Activated CD4-positive, CD25-positive, alpha-beta regulatory T cell treated with anti-CD3 and anti-CD28 coated beads, Interleukin-2, amount 50 U/mL, for 72 hours (primary cell): ENCODE measurements around the gene WDR93.

Experiments used
- DNase-seq: peaks from one replicate; pipeline ENCODE4 v3.0.0; 2021

The WDR93 gene

DNA sequence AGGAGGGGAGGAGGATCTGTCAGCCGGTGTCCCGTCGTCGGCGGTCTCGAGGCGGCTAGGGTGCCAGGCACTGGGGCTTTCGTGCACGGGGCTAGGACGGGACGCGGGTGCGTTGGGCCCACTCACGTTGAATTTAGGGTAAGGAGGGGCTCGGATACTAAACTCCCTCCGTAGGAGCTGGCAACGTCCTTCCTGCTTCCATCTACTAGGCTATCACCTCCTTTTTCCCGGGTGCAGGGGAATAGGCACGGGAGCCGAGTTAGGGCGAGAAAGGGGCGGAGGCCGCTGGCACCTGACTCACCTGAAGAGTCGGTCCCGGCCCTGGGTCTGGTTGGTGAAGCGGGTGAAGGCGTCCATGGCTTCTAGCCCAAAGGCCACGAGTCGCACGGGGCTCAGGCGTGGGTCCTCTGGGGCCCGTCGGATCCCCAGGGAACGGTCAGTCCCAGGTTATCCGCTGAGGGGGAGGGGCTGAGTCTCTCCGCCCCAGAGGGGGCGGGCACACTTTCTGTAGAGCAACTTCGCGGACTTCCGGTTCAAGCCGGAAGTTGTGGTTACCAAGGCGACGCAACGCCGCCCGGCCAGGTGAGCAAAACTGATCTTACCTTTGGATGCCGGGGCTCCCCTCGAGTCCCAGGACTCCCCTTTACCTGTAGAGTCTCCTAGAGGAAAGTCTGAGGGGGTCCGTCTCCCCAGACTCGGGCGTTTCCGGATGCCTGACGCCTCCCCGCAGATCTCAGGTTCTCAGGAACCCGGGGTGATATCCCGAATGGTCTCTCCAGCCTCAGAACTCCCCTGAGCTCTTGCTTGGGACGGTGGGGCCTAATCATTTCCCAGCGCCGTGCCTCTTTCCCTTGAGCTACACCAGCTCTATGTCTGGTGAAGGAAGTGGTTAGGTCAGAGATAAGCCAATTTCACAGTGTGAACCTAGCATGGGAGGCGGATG lies at the start of gene WDR93, which contains the start of gene PEX11A:
TSS of gene WDR93 (plus strand) at position 536 of the 943 bp plus-strand sequence. CDS start 10,936 bp downstream, outside the sequence.
TSS of gene PEX11A (minus strand) at position 479 of the 943 bp plus-strand sequence. CDS start at position 357, 122 bp downstream.
- DNase-seq: peak; percentile 82

DNA sequence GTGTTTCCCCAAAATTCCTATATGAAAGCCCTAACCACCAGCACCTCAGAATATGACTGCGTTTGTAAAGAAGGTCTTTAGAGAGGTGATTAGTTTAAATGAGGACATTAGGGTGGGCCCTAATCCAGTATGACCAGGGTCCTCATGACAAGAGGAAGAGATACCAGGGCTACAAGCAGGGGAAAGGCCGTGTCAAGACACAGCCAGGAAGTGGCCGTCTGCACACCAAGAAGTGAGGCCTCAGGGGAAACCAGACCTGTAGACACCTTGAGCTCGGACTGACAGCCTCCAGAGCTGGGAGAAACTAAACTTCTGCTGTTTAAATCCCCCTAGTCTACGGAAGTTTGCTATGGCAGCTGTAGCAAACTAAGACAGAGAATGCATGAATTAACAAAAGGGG lies 49.6 kb upstream of the WDR93 start:
- no peak for DNase-seq

DNA sequence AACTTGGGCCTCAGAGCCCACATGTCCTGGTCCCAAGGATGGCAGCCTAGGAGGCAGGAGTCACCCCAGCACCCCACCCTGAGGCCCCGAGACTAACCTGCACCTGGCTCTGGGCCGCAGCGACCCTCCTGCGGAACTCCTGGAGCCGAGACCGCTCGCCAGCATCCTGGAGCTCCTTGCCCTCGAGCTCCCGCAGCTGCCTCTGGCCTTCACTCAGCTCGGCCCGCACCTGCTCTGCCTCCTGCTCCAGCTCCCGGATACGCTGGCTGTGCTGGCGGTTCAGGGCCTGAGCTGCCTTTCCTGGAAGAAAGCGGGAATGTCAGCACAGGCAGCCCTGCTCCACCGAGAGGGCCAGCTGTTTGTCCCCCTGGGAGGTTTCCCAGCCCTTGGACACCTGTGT lies 48.5 kb upstream of the WDR93 start:
- no peak for DNase-seq

DNA sequence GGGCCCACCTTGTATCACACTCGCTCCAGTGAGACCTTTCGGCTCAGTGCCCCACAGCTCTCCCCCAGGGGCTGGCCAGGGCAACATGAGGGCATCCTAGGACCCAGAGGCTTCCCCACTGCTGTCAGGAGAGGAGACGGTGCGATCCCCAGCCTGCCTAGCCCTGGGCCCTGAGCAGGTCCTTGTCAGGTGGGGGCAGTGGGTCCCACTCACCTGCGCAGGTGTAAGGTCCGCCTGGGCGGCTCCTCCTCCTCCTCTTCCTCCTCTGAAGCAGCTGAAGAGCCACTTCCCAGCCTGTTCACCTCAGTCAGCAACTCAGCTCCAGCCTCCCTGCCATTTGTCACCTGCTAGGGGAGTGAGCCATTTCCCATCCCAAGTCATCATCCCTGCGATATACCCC lies 44.9 kb upstream of the WDR93 start:
- DNase-seq: no peak

DNA sequence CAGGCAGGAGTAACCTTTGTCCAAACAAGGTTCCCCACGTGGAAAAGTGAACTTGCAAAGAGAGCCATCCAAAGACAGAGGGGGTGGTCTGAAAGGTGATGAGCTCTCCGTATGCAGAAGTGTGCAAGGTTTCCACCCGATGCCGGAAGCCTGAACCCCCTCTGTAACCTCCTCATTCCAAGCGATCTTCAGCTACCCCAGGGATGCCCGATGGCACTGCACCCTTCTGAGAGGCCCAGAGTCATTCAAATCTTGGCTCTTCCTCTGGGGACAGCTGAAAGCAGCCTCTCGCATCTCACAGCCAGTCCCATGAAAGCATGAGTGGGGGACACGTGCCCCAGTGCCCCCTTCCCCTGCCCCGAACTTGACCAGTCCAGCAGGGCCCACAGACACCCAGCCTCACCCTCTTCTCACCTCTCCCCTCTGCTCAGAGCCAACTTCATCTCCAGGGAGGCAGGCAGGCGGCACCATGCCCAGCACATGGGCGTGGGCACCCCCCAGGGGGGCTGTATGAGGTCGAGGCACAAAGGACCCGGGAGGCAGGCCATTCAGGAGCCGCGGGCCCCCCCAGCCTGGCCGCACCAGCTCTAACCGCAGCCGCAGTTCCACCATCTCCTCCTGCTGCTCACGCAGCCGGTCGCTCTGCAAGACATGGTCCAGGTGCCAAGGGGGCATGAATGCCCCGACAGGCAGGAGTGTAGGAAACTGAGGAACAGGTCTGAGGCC lies 44.0 kb upstream of the WDR93 start:
- DNase-seq: no peak

DNA sequence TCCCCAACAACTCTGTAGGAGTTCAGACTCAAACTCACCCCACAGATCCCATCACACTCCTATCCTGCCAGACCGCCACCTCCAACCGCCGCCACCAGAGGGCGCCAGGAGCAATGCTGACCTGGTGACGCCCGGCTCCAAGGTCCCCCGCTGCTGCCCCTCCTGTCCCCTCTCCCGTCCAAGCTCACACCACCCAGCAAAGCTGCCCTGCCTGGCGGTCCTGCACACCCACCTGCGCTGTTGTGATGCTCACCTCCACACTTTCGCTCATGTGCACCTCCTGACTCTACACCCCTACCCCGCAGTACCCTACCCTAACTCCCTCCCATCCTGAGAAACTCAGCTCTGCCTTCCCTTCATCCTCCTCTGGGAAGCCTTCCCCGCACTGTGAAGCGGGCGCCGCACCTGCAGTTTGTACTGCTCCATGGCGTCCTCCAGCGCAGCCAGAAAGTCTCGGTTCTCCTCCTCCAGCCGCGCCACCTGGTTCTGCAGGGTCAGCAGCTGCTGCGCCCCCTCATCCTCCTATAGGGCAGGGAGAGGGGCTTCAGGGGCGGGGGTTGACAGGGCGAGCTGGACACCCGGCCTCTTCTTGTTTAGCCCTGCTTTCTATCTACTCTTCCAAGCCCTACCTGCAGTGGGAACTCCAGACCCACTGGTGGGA lies 43.3 kb upstream of the WDR93 start:
- DNase-seq: peak; percentile 75

DNA sequence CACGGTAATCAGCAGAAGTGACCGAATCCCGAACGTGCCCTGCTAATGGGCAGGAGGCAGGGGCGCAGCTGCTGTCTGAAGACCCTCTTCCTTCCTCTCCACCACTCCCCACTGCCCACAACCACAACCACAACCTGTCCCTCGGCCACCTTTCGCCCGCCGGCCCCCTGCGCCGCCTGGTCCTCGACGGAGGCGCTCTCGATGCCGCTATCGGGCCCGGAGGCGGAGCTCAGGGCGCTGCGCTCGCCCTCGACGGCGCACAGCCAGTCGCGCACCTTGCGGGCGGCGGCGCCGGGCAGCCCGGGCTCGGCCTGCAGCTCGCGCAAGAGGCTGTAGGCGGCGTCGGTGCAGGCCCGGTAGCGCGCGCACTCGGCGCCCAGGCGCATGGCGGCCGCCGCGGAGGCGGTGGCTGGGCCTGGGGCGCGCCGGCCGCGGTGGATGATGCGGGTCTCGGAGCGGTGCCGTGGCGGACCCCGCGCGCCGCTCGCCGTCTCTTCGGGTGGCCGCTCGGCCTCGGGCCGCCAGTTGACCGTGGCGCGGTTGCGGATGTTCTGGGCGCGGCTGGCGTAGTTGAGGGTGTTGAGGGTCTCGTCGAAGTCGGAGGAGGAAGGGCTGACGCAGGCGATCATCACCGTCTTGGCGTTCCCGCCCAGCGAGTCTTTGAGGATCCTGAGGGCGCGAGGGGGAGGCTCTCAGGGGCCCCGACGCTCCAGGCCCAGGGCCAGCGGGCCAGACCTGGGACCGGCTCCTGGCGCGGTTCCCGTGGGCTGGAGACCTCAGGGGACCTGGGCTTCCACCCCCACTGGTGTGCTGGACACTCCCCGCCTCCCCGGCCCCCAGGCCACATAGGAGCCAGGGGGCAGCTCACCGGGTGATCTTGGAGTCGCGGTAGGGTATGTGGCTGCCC lies 42.3 kb upstream of the WDR93 start:
- no peak for DNase-seq

DNA sequence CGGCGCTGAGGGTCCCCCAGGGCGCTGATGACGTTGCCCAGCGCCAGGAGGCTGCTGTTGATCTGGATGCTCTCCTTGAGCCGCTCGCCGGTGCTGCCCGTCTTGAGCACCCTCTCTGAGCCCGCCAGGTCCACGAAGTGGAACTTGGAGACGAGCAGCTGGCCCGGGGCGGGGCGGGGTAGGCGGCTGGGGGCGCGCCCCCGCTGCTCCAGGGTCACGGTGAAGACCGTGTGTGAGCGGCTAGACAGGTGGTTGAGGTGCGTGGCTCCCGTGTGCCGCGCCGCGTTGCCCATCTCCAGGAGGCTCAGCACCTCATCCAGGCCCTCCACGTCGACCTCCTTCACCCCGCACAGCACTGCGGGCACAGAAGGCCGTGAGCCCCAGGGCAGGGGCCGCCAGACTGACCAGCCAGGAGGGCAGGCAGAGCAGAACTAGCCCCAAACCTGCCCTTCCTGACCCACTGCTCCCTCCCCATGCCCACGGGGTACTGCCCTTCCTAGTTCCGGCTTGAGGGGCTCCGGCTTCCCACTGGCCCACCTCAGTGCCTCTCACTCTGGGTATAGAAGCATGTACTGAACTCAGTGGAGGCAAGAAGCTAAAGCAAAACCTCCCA lies 41.5 kb upstream of the WDR93 start:
- DNase-seq: no peak

DNA sequence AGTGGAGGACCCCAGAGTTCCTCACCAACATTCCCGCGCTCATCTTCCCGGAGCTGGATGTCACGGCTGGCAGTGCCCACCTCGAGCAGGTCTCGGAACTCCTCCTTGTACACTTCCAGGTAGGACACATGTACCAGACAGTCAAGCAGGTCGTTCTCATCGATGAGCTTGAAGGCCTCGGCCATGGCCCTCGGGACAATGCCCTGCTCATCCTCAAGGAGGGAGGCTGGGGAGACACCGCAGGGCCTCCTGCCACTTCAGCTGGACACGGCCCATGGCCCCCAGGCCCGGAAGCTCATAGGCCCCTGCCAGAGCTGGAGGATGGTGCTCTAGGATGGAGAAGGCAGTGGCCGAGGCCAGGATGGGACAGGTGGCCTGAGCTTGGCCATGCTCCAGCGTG lies 40.9 kb upstream of the WDR93 start:
- DNase-seq: no peak

DNA sequence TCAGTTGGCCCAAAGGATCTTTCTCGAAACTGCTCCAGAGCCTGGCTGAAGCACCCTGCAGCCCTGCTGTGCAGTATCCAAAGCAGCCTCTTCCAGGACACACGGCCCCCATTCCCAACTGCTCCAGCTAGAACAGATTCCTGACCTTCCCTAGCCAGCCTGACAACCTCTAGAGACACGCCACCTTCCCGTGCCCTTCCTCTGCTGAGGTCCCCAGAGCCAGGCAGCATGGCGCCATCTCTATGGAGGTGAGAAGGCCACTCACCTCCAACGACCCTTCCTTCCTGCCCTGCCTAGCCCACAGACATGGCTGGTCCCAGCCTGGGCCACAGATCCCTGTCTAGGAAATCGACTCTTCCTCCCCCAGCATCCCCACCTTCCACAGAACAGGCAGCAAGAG lies 38.5 kb upstream of the WDR93 start:
- no peak for DNase-seq

DNA sequence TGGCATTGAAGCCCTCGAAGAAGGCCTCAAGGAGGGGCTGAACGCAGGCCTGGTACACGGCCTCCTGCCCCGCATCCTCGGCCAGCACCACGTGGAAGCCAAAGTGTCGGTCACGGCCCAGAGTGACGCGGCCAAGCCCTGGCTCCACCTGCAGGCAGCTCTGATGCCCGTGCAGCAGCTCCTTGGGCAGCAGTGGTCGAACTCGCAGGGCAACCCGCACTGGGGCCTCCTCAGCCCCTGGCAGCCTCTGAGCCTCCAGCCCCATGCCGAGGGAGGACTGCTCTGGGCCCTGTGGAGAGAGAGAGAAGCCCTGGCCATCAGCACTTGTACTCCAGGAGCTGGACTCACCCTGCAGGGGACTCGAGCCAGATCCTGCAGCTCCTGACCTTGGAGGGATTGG lies 37.9 kb upstream of the WDR93 start:
- no peak for DNase-seq

DNA sequence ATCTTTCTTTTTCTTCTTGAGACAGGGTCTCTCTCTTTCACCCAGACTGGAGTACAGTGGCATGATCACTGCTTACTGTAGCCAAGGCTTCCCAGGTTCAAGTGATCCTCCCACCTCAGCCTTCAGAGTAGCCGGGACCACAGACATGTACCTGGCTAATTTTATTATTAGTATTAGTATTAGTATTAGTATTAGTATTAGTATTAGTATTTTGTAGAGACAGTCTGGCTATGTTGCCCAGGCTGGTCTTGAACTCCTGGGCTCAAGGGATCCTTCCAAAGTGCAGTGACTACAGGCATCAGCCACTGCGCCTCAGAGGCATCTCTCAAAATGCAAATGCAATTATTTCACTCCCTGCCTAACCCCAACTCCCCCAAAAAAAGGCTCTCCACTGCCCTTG lies 37.0 kb upstream of the WDR93 start:
- DNase-seq: no peak

DNA sequence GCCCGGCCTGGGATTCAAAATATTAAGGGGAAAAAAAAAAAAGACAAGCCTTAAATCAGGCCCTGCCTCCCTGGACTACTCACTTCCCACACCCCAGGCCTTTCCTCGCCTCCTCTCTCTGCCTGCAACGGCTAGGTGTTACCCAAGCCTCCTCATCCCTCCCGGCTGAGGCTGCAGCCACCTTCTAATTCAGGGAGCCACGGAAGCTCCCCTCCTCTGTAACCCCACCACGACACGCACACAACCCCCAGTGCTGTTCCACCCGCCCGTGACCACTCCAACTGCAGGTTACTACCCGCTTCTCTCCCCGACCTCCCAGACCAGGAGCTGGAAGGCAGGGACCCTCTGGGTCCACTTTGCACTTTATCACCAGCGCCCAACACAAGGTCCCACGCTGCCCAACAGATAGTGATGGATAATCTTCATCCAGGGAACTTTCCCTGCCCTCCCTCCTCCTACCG lies 36.3 kb upstream of the WDR93 start:
- no peak for DNase-seq

DNA sequence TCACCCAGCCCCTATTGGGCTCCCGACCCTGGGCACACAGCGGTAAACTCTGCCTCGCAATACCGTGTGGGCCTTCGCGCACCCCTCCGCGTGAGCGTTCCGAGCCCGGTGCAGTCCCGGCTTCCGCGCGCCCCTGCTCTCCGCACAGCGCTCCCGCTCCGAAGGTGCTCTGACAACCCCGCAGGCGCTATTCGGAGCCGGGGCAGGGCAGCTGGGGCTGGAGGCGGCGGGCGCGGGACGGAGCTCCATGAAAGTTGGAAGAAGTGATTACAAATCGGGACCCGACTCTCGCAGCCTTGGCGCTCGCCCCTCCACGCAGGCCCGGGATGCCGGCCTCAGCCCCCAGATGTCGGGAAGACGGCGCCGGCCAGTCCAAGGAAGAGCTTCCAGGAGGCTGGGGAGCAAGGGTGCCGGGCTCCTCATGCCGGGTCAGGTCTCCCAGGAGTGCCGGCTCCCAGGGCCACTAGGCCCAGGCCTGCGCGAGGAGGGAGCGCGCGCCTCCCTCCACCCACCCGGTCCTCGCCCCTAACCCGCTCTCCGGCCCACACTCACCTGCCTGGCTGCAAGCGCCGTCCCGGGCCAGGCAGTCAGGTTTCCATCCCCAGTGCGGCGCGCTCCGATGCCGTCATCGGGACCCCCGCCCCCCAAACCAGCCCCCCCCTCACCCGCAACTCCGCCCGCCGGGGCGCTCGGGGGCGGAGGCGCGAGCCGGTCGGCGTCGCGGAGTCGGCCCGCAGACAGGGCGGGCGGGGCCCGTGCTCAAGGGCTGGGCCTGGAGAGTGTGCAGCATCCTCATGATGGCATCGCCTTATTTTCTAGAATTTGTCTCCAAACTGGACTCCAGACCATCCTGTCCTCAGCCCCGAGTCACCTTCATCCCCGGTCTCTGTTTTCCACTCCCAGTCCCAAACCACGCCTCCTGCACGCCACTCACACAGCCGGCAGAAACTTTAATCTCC lies 35.5 kb upstream of the WDR93 start, which contains the start of gene KIF7:
TSS of gene KIF7 (minus strand) at position 621 of the 959 bp plus-strand sequence. CDS start 2,537 bp downstream, outside the sequence.
- no peak for DNase-seq

DNA sequence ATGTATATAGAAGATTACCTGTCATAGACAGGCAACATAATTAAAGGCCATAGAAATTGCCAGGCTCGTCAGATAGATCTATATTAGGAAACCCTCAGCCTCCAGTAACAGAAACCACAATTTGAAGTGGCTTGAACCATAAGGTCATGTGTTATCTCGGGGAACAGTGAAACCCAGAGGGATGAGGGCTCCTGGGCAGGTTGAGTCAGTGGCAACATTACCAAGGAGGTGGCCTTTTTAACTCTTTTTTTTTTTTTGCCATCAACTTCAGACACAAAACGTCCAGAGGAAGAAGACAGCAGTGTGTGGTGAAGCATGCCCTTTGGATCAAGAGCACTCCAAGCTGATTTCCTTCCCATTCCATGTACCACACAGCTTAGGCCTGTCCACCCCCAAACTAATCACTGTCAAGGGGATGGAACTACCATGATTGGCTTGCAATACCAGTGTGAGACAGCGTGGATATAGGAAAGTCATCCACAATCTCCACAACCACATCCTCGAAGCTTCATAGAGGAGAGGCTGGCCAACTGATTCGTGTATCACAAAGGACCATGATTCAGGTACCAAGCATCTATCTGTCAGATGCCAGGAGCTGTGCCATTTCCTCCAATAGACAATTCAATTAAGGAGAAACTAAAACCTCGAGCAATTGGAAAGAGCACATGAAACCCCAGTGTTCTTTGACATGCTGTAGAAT lies 34.3 kb upstream of the WDR93 start:
- no peak for DNase-seq

DNA sequence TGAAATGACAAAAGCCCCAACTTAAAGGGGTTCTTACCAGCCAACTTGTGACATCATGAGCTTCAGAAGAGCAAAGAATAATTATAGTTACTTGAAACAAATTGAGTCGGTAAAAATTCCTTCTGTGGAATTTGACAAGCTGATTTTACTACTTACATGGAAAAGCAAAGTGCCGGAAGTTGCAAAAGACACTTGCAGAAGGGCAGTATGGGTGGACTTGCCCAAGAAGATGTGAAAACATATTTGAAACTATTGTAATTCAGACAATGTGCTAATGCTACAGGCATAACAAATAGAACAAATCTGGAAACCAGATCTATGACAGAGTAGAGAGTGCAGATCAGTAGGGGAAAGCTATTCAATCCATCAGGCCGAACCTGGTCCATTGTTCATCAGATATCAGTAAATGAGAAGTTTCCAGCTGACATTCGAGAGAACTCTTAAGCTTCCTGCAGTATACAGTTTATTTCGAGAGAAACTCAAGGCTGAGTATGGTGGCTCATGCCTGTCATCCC lies 32.9 kb upstream of the WDR93 start:
- DNase-seq: no peak

DNA sequence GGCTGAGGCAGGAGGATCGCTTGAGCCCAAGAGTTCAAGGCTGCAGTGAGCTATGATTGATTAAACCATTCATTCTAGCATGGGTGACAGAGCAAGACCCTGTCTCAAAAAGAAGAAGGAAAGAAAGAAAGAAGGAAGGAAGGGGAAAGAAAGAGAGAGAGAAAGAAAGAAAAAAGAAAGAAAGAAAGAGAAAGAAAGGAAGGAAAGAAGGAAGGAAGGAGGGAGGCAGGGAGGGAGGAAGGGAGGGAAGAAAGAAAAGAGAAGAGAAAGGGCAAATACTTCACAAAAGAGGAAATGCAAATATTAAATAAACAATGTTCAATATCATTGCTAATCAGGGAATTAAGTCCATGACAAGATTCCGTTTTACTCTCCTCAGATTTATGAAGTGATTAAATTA lies 31.3 kb upstream of the WDR93 start:
- no peak for DNase-seq

DNA sequence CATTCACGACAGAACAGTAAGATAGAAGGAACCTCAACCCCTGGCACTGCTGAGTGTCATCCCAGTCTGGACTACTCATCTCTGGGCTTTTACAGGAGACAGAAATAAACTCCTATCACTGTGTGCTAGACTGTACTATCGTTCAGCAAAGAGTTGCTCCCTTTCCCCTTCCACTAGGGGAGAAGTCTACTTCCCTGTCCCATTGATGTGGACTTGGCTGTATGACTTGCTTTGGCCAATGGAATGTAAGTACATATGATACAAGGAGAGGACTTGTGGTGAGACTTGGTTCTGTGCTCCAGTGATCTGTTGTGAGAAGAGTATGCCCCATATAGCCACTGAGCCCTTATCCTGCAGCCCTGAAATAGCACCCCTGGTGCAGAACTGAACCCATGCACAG lies 30.1 kb upstream of the WDR93 start:
- no peak for DNase-seq

DNA sequence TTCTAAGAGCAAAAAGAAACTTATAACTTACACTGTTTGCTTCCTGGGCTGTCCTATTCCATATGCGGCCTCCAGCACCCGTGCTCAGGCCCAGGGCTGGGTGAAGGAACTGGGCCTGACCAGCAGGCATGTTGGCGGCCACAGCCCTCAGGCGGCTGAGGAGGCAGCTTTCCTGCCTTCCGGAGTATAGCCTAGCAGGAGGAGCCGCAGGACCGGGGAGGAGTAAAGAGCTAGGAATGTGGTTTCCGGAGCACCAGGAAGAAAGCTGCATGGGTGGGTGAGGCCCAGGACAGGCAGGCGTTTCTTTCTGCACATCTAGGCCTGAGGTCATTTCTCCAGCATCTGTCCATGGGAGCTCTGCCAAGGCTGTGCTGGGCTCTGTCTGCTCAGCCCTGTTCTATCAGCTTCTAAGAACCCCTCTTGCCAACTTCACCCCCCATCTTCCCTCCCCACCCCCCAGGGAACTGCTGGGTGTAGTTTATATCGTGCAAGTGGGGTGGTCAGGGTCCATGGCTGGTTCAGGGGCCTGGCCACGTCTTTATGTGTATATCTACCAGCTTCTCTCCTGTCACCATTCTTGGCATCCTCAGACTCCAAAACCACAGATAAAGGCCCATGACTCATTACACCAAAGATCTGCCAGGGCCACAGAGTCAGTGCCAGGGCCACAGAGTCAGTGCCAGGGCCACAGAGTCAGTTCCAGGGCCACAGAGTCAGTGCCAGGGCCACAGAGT lies 27.6 kb upstream of the WDR93 start:
- DNase-seq: no peak
